Cardiac fibroblast (primary cell): ENCODE results near the gene PARVB.
A peak's percentile ranks its signal among the peaks of the same experiment; 100 is the strongest.

Experiments used
- DNase-seq, 2 donors: peaks; one replicate each; pipeline versions ENCODE4 v3.0.0 to v3.0.0-alpha.2; 2010; ENCODE audit warnings: low read depth in 2 of 2
- H3K4me3 ChIP-seq, 2 donors: replicated peaks in 1 of 2; 1 replicate in 1 of 2; 2 replicates in 1 of 2; pipeline ENCODE4 v1.5.1; 2011; ENCODE audit warnings: low read depth in 2 of 2, low read length in 2 of 2, mild to moderate bottlenecking in 2 of 2, moderate library complexity in 1 of 2
- CTCF ChIP-seq: IDR thresholded peaks from one replicate; pipeline ENCODE4 v1.5.1; 2011; ENCODE audit warnings: low read depth, mild to moderate bottlenecking, low read length, inconsistent platforms

Gene PARVB

GRCh38 chr22:44207173-44207980, 183.3 kb downstream of the PARVB start:
- no peak for DNase-seq
- TF ChIP-seq CTCF, result no peak
- H3K4me3 ChIP-seq, result no peak overlapping the region

- H3K4me3 ChIP-seq, result no peak overlapping the region
- no peak for TF ChIP-seq CTCF
- no peak for DNase-seq
Measured at GRCh38 chr22:44207981-44208317, 183.8 kb downstream of the PARVB start.

GRCh38 chr22:44209343-44209742, 185.2 kb downstream of the PARVB start:
- no peak for TF ChIP-seq CTCF
- no peak overlapping the region for H3K4me3 ChIP-seq
- no peak for DNase-seq

- no peak overlapping the region for H3K4me3 ChIP-seq
- DNase-seq, result peak; percentile 44 to 80
- no peak for TF ChIP-seq CTCF
Measured at GRCh38 chr22:44210722-44211121, 186.6 kb downstream of the PARVB start.

GRCh38 chr22:44211256-44211945, 187.3 kb downstream of the PARVB start:
- no peak for TF ChIP-seq CTCF
- DNase-seq, result peak; percentile 17 to 47
- no peak overlapping the region for H3K4me3 ChIP-seq

- peak in 1 of 2 donors; percentile 77 for DNase-seq
- TF ChIP-seq CTCF, result no peak
- no peak overlapping the region for H3K4me3 ChIP-seq
Measured at GRCh38 chr22:44211946-44212930, 188.1 kb downstream of the PARVB start.
